ENCODE measurements around the gene CEP192.
"Not testable (repeated sequence)": the region's sequence is repeated elsewhere in the genome, so short reads cannot be mapped to it uniquely, and the experiment has no call there.

CEP192 gene

DNA sequence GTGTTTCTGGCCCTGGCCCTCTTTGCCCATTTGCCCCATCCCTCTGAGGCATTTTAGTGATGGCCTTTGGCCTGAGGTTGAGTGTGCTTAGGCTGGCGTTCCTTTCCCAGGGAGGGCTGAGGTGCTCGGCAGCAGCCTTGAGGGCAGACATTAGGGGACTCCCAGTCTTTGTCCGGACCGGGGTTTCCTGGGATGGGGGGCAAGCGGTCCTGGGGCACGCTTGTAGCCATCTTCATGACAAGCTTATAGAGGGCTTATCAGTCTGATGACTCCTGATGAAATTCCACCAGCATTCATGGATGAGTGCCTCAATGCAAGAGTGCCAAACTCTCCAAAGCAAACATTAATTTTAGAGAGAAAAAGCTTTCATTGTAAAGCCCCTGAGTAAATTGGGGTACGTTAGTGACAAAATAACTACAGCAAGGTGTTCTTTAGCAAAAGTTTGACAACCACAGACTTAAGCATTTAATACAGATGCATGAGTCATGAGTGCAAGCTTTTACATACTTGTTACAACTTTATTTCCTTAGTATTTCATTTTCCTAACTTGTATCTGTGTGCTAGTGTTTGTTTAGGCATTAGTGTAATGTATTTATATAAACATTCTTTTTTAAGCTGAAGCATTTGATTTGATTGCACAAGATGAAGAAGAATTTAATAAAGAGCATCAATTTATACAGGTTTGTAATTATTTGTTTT lies 45.6 kb downstream of the CEP192 start:
- DNase-seq: no peak

DNA sequence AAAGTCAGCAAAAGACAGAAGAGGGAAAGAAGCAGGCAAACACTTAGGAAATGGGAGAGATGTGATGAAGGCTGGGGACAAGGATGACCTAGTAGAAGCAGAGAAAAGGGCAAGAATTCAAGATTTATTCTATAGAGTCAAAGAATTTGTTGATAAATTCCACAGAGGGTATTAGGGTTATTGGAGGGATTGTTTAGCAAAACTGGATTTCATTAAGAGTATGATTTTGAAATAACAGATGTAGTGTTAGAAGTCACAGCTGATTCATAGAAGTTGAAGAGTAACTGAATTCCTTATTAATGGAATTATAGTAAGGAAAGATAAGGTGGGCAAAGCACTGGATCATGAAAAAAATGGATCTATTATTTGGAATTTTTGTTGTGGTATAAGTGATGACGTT lies 48.6 kb downstream of the CEP192 start:
- no peak for DNase-seq

DNA sequence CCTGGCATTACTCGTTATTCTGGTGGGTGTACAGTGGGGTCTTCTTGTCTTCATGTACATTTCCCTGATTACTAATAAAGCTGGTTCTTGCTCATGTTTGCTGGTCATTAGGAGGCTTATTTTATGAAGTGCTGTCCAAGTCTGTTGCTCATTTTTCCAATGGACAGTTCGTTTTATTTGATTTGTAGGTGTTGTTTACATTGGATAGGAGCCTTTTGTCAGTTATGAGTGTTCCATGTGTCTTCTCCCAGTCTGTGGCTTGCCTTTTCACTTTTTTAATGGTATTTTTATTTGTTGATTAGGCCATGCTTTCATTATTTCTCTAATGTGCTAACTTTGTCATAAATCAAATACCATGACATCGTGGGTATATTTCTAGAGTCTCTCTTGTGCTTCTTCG lies 51.9 kb downstream of the CEP192 start:
- no peak for DNase-seq

DNA sequence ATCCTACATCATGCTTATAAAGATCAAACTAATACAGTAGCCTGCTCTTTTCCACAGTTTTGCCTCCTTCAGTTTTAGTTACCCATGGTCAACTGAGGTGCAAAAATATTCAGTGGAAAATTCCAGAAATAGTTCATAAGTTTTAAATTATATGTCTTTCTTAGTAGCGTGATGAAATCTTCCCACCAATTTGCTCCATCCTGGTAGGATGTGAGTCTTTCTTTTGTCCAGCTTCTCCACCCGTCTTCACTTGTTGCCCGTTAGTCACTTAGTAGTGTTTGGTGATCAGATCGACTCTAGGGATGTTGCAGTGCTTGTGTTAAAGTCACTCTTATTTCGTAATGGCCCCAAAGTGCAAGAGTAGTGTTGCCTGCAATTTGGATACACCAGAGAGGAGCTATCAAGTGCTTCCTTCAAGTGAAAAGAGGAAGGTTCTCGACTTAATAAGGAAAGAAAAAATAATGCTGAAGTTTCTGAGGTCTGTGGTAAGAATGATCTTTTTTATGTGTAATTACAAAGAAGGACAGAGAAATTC lies 57.0 kb downstream of the CEP192 start:
- no peak for DNase-seq

DNA sequence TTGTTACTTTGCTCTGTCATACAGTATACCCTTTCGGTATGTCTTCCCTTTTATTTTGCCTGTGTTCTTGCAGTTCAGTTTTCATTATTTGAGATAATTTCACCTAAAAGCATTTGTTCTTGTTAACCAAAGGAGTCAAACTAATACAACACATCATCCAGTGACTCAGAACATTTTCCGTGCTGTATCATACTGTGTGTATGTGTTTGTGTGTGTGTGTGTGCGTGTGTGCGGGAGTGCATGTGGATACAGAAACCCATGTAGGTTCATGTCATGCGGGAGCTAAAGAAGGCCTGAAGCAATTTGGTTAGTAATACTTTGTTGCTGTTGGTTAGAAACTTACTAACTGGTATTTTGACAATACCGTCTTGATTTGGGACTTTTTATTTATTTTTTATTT lies 60.0 kb downstream of the CEP192 start:
- DNase-seq: no peak

DNA sequence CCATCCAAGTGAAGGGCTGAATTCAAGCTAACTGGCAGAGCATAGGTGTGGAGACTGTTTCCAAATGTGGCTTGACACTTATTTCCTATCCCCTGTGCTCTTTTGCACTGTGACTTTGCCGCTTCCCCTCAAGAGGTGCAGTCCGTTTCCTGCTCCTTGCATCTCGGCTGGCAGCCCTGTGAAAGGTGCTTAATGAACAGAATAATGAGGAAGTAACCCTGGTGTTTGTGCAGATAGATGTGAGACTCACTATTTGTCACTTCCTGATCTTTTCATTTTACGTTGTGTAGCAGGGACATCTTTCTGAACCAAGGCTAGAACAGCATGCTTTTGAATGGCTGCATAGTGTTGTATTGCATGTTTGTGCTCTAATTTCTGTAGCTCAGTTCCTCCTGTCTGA lies 60.8 kb downstream of the CEP192 start:
- DNase-seq: no peak

DNA sequence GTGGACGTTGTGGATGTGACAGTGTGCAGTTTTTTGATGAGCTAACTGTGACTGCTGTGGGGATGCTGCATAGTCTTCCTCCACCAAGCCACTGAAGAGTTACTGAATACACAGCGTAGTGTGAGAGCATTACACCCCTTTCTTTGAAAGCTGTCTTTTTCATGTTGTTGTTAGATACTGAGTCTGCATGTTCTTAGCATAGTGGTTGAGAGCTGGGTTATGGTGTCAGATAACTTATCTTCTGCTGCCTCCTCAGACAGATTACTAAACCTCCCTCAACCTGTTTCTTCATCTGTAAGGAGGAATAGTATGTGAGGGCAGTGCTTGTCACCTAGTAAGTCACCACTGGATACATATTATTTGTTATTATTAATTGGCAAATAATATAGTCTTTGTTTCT lies 63.2 kb downstream of the CEP192 start:
- DNase-seq: no peak

DNA sequence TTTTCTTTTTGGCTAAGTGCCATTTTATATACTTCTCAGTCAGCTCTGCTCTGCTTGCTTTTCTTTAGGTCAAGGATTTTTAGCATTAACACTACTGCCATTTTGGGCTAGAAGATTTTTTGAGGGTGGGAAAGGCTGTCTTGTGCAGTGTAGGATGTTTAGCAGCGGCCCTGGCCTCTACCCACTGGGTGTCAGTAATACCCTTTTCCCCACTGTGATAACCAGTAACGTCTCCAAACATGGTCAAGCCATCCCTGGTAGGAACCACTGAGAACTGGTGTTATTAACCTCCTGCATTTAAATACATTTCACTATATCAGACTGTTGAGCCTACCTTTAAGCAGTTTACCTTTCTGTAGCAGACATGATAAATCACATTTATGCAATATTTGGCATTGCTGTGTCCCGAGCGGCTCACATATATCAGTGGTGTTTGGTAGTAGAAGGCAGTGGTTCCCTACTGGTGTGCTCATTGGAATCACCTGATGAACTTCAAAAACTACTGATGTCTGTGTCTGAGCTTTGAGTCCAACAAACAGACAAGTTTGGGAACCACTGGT lies 70.5 kb downstream of the CEP192 start:
- no peak for DNase-seq

DNA sequence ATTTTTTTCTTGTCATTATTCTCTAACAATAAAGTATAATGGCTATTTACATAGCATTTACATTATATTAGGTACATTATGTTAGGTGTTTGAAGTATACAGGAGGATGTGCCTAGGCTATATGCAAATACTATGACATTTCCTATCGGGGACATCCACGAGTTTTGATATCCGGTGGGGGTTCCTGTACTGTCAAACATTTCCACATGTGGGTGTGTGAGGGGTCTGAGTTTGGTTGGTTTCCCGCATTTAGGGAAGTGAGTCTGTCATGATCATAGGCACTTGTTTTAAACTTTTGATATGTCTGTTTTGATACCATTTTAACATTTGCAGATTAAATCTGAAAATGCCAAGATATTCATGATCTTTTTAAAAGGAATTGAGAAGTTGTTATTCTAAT lies 76.0 kb downstream of the CEP192 start:
- DNase-seq: no peak

DNA sequence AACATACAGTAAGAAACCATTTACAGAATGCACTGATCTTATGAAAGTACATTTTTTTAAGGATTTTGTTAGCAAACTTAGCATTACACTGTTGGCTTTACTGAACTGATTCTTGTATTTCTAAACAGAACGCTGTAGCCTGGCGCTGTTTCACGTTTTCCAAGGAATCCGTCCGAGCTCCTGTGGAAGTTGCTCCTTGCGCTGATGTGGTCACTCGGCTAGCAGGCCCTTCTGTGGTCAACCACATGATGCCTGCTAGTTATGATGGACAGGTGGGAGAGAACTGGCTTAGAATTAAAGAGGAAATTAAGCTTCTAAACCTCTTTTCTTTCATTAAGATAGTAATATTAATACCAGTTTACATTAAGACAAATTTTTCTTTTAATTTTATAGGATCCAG lies 76.8 kb downstream of the CEP192 start:
- no peak for DNase-seq

DNA sequence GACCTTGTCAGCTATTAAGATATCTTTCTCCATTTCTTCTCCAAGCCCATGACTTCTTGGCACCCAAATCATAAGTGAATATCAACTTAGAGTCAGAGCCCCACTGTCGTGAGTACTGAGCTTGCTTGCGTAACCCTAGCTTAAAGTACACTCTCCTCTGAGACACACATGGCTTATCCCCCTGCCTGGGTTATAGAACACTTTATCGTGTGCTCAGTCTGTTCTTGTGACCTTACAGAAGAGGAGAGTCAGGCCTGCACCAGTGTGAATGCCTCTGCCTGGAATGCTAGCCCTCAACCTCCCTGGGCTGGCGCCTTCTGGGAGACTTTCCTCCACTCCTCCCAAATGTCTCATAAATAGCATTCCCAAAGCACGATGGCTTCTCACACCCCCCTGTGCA lies 79.3 kb downstream of the CEP192 start:
- no peak for DNase-seq

DNA sequence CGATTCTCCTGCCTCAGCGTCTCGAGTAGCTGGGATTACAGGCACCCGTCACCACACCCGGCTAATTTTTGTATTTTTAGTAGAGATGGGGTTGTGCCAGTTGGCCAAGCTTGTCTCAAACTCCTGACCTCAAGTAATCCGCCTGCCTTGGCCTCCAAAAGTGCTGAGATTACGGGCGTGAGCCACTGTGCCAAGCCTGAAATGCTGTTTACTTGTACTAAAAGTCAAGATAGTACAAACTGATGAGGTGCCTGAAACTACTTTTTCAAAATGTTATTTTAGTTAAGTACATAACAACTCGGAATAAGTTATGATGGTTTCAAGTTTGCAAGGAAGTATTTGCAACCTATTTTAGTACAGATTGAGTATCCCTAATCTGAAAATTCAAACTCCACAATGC lies 85.7 kb downstream of the CEP192 start:
- DNase-seq: no peak

DNA sequence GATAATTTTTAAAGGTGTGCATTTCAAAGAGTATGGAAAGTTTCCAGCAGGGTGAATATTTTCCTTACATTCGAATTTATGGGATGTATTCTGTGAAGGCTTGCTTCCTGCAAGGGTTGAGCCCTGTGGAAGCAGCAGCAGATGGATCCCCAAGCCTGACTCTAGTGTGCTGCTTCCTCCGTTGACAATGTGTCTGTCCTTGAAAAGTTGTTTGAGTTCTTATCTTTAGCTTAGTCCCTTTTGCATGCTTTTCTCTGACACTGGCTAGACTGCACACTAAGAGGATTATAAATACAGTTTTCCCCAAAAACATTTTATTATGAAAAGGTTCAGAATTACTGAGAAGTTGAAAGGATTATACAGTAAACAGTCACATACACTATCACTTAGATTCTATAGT lies 86.3 kb downstream of the CEP192 start:
- DNase-seq: no peak

DNA sequence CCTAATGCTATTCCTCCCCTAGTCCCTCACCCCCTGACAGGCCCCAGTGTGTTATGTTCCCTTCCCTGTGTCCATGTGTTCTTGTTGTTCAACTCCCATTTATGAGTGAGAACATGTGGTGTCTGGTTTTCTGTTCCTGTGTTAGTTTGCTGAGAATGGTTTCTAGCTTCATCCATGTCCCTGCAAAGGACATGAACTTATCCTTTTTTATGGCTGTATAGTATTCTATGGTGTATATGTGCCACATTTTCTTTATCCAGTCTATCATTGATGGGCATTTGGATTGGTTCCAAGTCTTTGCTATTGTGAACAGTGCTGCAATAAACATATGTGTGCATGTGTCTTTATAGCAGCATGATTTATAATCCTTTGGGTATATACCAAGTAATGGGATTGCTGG lies 86.9 kb downstream of the CEP192 start:
- not testable (repeated sequence) for DNase-seq

DNA sequence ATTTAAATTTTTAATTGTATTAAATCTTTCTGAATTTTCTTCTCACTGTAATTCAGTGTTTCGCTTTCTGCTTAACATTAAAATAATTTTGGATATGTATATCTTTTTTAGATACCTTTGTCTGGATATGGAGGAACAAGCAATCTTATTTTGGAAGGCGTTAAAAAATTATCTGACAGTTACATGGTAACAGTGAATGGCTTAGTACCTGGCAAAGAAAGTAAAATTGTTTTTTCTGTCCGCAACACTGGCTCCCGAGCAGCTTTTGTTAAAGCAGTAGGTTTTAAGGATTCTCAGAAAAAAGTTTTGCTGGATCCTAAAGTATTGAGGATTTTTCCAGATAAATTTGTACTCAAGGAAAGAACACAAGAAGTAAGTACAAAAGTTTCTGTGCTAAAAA lies 95.7 kb downstream of the CEP192 start:
- no peak for DNase-seq

DNA sequence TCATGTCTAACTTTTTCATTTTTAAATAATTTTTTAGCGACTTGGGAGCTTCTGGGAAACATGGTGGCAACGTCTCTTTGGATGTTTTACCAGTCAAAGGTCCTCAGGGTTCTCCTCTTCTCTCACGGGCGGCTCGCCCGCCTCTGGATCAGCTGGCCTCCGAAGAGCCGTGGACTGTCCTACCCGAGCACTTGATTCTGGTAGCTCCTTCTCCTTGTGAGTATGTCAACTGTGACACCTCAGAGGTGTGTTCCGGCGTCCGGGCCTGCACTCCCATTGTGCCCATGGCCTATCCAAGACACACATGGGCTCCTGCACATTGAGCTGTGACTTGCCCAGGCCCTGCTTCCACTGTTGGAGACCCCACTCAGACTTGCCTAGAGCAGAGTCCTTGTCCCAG lies 104.3 kb downstream of the CEP192 start:
- DNase-seq: no peak

DNA sequence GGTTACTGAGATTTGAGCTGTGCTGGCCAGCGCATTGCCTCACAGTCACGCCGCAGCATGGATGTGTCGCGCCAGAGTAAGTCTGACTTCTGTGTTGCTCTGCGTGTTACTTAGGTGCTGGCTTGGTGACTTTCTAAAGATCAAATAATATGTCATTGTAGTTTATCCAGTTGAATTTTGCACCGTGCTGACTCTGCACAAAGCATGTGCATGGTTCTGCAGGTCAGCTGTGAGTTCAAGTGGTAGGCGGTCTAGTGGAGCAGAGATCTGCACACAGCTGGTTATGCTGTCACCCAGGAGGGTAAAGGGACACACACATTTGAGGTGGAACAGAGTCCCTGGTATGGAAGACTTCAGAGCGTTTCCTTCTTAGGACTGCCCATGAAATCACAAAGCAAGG lies 105.1 kb downstream of the CEP192 start:
- DNase-seq: no peak

DNA sequence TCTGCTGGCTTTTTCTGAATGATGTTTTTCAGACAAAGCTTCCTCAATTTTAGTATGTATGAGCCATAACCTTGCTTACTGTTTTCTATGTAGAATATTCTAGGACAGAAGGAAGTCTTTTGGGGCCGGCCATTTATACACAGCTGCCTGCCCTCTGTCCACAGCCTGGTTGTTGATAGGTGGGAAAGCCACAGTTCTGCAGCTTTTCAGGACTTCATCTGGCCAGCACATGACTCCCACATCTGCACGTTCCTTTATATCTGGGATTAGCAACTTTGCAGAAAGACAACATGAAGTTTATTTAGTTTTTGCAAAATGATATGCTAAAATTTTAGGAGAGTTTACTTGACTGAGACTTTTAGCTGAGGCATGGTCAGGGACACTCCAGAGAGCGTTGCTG lies 105.6 kb downstream of the CEP192 start:
- no peak for DNase-seq

DNA sequence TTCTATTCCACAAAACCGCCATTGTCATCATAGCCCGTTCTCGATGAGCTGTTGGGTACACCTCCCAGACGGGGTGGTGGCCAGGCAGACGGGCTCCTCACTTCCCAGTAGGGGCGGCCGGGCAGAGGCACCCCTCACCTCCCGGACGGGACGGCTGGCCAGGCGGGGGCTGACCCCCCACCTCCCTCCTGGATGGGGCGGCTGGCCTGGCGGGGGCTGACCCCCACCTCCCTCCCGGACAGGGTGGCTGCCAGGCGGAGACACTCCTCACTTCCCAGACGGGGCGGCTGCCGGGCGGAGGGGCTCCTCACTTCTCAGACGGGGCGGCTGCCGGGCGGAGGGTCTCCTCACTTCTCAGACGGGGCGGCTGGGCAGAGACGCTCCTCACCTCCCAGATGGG lies 106.9 kb downstream of the CEP192 start:
- not testable (repeated sequence) for DNase-seq

DNA sequence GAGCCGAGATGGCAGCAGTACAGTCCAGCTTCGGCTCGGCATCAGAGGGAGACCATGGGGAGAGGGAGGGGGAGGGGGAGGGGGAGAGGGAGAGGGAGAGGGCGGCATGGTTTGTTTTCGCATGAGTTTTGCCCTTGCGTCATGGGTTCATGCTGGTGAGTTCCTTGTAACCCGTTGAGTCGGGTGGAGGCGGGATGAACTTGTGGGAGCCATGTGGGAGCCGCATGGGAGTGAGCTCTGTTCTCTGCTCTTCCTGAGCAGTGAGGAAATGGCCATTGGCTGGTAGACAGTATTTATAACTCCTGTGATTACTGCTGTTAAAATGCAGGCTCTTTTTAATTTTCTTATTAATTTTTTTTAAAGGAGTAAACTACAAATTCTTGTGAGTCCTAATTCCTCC lies 108.0 kb downstream of the CEP192 start:
- DNase-seq: no peak

DNA sequence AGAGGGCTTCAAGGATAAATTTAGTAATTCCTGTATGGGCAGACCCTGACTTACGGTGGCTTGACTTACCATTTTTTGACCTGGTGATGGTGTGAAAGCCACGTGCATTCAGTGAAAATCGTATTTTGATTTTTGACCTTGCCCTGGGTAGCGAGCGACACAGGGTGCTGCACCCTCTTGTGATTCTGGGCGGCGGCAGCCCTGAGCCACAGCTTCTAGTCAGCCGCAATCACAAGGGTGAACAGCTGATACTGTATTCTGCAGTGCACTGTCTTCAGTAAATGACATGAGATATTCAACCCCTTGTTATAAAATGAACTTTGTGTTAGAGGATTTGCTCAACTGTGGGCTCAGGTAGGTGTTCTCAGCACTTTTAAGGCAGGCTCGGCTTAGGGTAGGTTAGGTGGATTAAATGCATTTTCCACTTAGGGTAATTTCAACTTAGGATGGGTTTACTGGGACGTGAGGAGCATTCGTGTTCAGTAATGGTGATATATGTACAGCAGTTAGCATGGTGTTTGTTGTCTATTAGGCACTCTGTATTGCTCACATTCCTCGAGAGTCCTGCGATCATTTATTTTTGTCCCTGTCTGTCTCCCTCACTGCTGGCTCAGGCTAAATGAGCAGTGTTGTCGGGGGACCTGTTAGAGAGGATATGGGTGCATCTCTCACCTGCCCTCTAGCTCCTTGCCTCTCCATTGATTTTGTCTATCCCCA lies 109.9 kb downstream of the CEP192 start:
- no peak for DNase-seq

DNA sequence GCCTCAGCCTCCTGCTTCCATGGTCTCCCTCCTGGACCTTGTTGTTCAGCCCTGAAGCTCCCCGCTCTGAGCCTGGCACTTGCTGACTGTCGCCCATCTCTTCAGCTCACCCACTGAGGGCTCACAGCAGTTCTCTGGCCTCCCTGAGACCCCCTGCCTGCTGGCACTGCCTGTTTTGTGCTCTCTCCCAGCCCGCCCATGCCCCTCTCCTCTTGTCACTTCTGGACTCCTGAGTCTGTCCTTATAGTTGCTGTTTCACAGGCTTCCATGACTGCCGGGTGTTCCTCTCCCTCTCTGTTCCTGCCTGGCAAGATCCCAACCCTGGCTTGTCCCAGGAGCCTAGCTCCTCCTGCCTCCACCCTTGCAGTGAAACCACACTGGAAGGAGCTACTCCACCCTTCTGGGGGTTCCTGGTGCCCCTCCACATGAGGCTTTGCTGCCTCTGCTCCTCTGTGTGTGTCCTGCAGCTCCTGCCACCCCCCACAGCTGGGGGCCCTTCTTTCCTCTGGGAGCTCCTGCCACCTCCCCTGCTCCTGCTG lies 110.6 kb downstream of the CEP192 start:
- DNase-seq: no peak

DNA sequence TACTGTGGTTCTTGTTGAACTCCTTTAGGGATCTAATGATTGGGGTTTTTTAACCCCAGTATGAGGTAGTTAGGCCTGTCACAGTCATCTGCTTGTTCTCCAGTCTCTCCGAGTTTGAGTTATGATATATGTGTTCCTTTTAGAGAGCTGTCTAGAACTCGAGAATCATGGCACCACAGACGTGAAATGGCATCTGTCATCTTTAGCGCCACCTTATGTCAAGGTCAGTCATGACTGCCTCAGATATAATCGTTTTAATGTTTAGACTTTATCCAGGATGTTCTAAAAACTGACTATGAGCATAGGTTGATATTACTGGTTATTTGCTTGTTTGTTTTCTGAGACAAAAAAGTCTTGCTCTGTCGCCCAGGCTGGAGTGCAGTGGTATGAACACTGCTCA lies 112.2 kb downstream of the CEP192 start:
- DNase-seq: no peak

DNA sequence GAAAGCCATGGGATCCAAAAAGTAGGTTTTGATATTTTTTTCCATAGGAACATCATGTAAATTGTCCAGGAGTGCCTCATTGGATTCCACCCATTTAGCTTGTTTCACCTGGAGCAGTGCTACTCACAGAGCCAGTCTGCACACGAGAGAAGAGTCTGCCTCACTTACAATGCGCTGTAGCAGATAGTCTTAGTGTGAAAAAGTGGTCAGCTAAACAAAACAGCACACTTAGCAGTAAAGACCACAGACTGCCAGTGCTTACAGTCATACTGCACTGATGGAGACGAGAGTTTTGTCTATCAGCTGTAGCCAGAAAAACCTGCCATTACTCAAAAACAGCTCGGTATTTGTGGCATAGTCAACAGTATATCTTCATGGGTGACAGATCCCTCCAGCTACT lies 113.9 kb downstream of the CEP192 start:
- no peak for DNase-seq

Measured in amniotic stem cell (primary cell).